ENCODE data around the gene YEATS2. TPM values are rescaled to one million over a fixed set of nuclear protein-coding genes. Genes with fewer than 3 reads are reported as not detected.

YEATS2 gene
- total and polyA plus RNA-seq, 8 donors: 28.4 to 48.8 (median 44.1) TPM

GRCh38 chr3:183828538-183828870 is 130.9 kb downstream of the YEATS2 start:
- peaks cover 0 to 12% of the 10 kb centered on the region in 2 donors for H3K27me3 ChIP-seq
- H3K9me3 ChIP-seq: no peaks in the 10 kb centered on the region
- no peak for TF ChIP-seq CTCF (IDR thresholded peaks at IDR 0.05)
- no peak for DNase-seq
- H3K4me1 ChIP-seq: peaks cover 7 to 21% of the 10 kb centered on the region in 2 donors
- H3K36me3 ChIP-seq: peaks cover 0 to 61% of the 10 kb centered on the region in 2 donors
- no peak for ATAC-seq
- intact Hi-C loops (cut with DNase I): no loop called here
- H3K4me3 ChIP-seq: no peak overlapping the region
- H3K27ac ChIP-seq: no peak overlapping the region

GRCh38 chr3:183829466-183829865 is 131.9 kb downstream of the YEATS2 start:
- no peaks in the 10 kb centered on the region for H3K9me3 ChIP-seq
- peaks cover 5 to 14% of the 10 kb centered on the region in 2 donors for H3K4me1 ChIP-seq
- no peak for DNase-seq
- no peak for TF ChIP-seq CTCF (IDR thresholded peaks at IDR 0.05)
- peaks cover 0 to 71% of the 10 kb centered on the region in 2 donors for H3K36me3 ChIP-seq
- intact Hi-C loops (cut with DNase I): no loop called here
- no peak for ATAC-seq
- H3K4me3 ChIP-seq: no peak overlapping the region
- no peak overlapping the region for H3K27ac ChIP-seq
- H3K27me3 ChIP-seq: peaks cover 0 to 9% of the 10 kb centered on the region in 2 donors

GRCh38 chr3:183830187-183830586 is 132.6 kb downstream of the YEATS2 start:
- ATAC-seq (no peak), DNase-seq (no peak)
- Histone ChIP-seq H3K36me3 (peaks cover 0 to 78% of the 10 kb centered on the region in 2 donors), H3K4me1 (peaks cover 0 to 7% of the 10 kb centered on the region in 2 donors), H3K27ac (no peak overlapping the region), H3K9me3 (no peaks in the 10 kb centered on the region), H3K4me3 (no peak overlapping the region), H3K27me3 (peaks cover 0 to 2% of the 10 kb centered on the region in 2 donors)
- no peak for TF ChIP-seq CTCF (IDR thresholded peaks at IDR 0.05)
- intact Hi-C loops (cut with DNase I): no loop called here

GRCh38 chr3:183833516-183833915 is 135.9 kb downstream of the YEATS2 start:
- no peaks in the 10 kb centered on the region for H3K4me1 ChIP-seq
- intact Hi-C loops (cut with DNase I): no loop called here
- DNase-seq (no peak), ATAC-seq (no peak)
- no peak for TF ChIP-seq CTCF (IDR thresholded peaks at IDR 0.05)
- H3K4me3 ChIP-seq: no peak overlapping the region
- no peaks in the 10 kb centered on the region for H3K27me3 ChIP-seq
- H3K9me3 ChIP-seq: no peaks in the 10 kb centered on the region
- peaks cover 0 to 96% of the 10 kb centered on the region in 2 donors for H3K36me3 ChIP-seq
- no peak overlapping the region for H3K27ac ChIP-seq

GRCh38 chr3:183837390-183837789 is 139.8 kb downstream of the YEATS2 start:
- intact Hi-C loops (cut with DNase I): no loop called here
- ATAC-seq (no peak), DNase-seq (no peak)
- TF ChIP-seq CTCF (IDR thresholded peaks at IDR 0.05): no peak
- Histone ChIP-seq H3K36me3 (peaks cover 0 to 96% of the 10 kb centered on the region in 2 donors), H3K27me3 (no peaks in the 10 kb centered on the region), H3K9me3 (no peaks in the 10 kb centered on the region), H3K4me3 (no peak overlapping the region), H3K27ac (no peak overlapping the region), H3K4me1 (no peaks in the 10 kb centered on the region)
